HG03521 (cell line): ENCODE data around the gene RAP1GAP.

Experiments
- ATAC-seq: cut with Tn5 transposase; IDR thresholded peaks from one replicate; pipeline ENCODE4 v1.9.1; 2021; ENCODE audit warnings: mild to moderate bottlenecking, moderate library complexity; ENCODE audit not compliant: unreplicated experiment

Gene RAP1GAP

GRCh38 chr1:21614419-21615115 is 54.6 kb downstream of the RAP1GAP start:
- no peak for ATAC-seq

GRCh38 chr1:21613072-21613867 is 55.9 kb downstream of the RAP1GAP start:
- no peak for ATAC-seq

- no peak for ATAC-seq
Measured at GRCh38 chr1:21612057-21612456, 57.1 kb downstream of the RAP1GAP start.

- no peak for ATAC-seq
Measured at GRCh38 chr1:21610989-21611785, 58.0 kb downstream of the RAP1GAP start.

GRCh38 chr1:21610027-21610426 is 59.1 kb downstream of the RAP1GAP start:
- no peak for ATAC-seq

- no peak for ATAC-seq
Measured at GRCh38 chr1:21608798-21609197, 60.4 kb downstream of the RAP1GAP start.

- no peak for ATAC-seq
Measured at GRCh38 chr1:21607549-21608529, 61.3 kb downstream of the RAP1GAP start.

- no peak for ATAC-seq
Measured at GRCh38 chr1:21605964-21606705, 63.0 kb downstream of the RAP1GAP start.

- no peak for ATAC-seq
Measured at GRCh38 chr1:21605012-21605715, 64.0 kb downstream of the RAP1GAP start.

GRCh38 chr1:21604208-21604957 is 64.8 kb downstream of the RAP1GAP start:
- ATAC-seq = no peak

- ATAC-seq = no peak
Measured at GRCh38 chr1:21603177-21604138, 65.7 kb downstream of the RAP1GAP start.

GRCh38 chr1:21601278-21602048 is 67.7 kb downstream of the RAP1GAP start:
- ATAC-seq = no peak

GRCh38 chr1:21599402-21599801 is 69.8 kb downstream of the RAP1GAP start:
- no peak for ATAC-seq

GRCh38 chr1:21598904-21599303 is 70.3 kb downstream of the RAP1GAP start:
- ATAC-seq = no peak

GRCh38 chr1:21598417-21598816 is 70.7 kb downstream of the RAP1GAP start:
- ATAC-seq = no peak

- no peak for ATAC-seq
Measured at GRCh38 chr1:21597753-21598152, 71.4 kb downstream of the RAP1GAP start.
